ENCODE measurements around the gene LRMDA.

The LRMDA gene

DNA sequence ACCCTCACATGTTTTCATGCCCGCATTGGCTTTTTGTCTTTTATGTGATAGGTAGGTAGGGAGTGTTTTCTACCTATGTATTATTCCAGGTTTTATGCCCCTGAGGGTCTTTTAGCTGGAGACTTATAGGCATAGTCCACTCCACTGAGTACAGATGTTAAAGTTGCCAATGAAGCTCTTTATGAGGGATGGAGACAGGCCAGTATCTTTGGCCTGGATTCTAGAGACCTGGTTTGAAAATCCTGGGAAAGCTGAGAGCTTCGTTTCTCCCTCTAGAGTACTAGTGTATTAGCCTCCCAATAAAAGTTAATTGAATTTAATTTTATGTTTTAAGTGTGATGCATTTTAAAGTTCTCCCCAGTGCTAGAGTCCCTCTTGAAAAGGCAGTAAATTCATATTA lies 854.1 kb downstream of the LRMDA start:
- no peak overlapping the region for H3K4me3 ChIP-seq (ENCODE audit: low read length)
- no peak for TF ChIP-seq ZNF274 (IDR thresholded peaks at IDR 0.05; ENCODE audit: low read depth, low read length)

DNA sequence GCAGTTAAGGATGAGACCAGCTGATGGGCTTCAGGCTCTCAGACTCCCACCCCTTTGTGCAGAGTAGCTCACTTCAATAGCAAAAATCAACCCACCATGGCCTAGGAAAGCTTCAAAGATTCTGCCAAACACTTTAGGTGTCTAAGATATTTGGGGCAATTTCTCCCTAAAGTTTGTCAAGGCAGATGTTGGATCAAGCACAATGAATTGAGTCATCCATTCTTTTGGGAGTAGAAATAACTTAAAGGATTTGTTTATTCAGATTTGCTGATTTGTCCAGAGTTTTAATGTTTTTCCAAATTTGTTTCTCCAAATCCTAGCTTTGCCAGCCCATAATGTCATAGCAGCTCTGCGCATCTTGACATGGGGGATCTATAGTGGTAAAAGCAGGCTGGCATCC lies 855.1 kb downstream of the LRMDA start:
- H3K4me3 ChIP-seq (ENCODE audit: low read length) = no peak overlapping the region
- TF ChIP-seq ZNF274 (IDR thresholded peaks at IDR 0.05; ENCODE audit: low read depth, low read length) = no peak

DNA sequence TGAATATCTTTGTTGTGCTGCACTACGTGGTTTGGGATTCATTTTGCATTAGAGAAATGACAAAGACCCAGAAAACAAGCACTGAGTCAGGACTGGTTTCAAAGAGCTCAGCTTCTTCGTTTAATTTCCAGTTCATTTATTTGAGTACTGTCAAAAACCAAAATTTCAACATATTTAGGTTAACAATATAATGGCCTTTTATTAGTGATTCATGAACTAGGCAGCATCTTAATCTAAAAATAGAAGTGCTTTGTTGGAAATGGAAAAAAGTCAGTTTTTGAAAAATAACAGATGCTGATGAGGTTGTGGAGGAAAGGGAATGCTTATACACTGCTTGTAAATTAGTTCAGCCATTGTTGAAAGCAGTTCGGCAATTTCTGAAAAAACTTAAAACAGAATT lies 856.4 kb downstream of the LRMDA start:
- TF ChIP-seq ZNF274 (IDR thresholded peaks at IDR 0.05; ENCODE audit: low read depth, low read length) = no peak

DNA sequence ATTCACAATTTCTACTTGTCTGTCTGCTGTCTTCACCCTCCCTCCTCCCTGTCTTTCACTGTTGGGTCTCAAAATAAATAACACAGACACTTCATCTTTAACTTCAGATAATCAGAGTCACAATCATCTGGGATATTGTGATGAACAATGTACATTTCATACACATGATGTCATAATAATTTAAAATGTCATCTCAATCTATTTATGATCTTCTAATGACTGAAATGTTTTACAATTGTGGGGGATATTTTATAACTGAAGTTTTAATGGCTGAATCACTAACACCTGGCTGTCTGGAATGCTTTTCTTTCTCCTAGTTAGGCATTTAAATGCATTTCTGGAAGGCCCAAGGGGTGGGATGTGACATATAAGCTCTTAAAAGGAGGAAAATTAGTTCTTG lies 859.8 kb downstream of the LRMDA start:
- H3K4me3 ChIP-seq (ENCODE audit: low read length) = no peak overlapping the region
- no peak for TF ChIP-seq ZNF274 (IDR thresholded peaks at IDR 0.05; ENCODE audit: low read depth, low read length)

More for the DNA sequence above, 856.4 kb downstream of the LRMDA start:
- no peak overlapping the region for H3K4me3 ChIP-seq (ENCODE audit: low read length)

DNA sequence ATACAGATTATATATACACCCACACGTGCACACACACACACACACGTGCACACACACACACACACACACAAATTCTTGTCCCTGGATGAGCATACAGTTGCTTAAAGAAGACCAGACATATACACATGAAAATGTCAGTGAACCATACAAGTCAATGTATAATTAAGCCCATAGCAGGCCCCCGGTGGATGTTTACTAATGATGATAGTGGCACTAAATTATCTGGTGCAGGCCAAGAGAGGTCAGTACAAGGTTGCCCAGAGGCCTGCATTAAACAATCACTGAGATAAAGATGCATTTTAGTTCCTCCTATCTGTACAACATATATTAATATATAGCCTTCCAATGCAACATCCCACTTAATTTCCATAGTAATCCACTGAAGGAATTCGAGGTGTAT lies 860.5 kb downstream of the LRMDA start:
- TF ChIP-seq ZNF274 (IDR thresholded peaks at IDR 0.05; ENCODE audit: low read depth, low read length) = no peak
- no peak overlapping the region for H3K4me3 ChIP-seq (ENCODE audit: low read length)

DNA sequence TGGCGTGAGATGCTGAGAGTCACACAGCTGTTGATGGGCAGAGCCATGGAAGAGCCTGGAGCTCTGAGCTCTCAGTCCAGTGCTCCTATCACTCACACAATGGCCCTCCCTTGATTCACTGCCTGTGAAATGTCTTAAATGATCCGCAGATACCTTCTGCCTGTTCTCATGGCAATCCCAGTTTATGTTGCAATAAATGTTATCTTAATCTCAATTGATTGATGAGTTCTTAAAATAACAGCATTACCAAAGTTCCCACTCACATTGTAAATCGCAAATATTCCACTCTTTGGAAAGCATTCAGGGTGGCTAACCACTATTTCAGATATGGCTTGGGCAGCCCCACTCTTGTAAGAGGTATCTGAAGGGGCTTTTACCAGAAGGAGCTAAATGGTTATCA lies 865.5 kb downstream of the LRMDA start:
- no peak for TF ChIP-seq ZNF274 (IDR thresholded peaks at IDR 0.05; ENCODE audit: low read depth, low read length)
- no peak overlapping the region for H3K4me3 ChIP-seq (ENCODE audit: low read length)

DNA sequence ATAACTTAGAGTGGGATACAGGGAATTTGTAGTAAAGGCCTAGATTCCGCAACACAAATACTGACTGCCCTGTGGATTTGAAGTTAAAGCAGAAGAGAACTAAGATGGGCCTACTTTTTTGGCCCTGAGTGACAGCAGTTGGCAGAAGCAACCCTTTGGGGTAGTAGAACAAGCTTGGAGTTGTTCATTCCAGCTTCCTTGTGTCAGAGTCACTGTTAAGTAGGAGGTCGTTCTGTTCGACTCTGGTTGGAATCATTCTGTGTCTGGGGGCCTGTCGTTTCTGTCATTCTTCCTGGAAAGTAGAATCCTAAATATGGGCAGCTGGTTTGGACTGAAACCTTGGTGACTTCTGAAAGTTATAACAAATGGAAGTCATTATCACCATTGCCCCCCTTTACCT lies 865.9 kb downstream of the LRMDA start:
- no peak overlapping the region for H3K4me3 ChIP-seq (ENCODE audit: low read length)
- no peak for TF ChIP-seq ZNF274 (IDR thresholded peaks at IDR 0.05; ENCODE audit: low read depth, low read length)

DNA sequence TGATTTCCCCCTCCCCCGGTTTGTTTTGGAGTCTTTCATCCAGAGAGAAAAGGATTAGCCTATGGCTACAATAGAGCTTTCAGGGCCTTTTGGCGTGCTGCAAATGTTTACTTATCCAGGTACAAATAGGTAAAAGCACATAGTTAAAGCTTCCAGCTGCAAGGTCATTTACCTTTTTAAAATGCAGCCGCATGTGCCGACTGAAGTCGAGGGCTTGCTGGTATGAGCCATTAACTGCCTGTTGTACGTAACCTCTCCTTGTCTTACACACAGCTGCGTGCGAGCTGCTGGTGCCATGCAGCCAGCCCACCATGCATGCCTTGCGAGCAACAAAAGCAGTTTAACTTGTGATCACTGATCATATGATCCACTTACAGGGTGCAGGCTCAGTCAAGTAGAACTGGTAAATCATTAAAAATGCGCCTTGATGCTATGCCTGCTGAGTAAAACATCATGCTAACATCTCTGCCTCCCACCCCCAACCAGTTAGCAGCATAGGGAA lies 866.4 kb downstream of the LRMDA start:
- TF ChIP-seq ZNF274 (IDR thresholded peaks at IDR 0.05; ENCODE audit: low read depth, low read length) = no peak
- no peak overlapping the region for H3K4me3 ChIP-seq (ENCODE audit: low read length)

DNA sequence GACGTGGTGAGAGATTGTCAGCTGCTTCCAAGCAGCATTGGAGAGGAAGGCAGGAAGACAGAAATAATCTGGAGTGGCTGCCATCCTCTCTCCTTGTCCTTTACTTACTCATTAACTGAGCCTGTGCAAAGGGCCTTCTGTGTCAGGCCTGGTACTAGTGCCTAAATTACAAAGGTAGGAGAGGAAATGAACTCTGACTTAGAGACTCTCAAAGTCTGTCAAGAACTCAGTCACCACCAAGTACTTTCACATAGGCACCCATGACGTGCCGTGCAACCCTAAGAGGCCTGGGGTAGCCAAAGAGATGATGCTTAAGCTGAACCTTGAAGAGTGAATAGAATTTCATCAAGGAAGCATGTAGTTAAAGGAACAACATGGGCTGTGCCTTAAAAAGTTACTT lies 866.9 kb downstream of the LRMDA start:
- no peak overlapping the region for H3K4me3 ChIP-seq (ENCODE audit: low read length)
- TF ChIP-seq ZNF274 (IDR thresholded peaks at IDR 0.05; ENCODE audit: low read depth, low read length) = no peak

DNA sequence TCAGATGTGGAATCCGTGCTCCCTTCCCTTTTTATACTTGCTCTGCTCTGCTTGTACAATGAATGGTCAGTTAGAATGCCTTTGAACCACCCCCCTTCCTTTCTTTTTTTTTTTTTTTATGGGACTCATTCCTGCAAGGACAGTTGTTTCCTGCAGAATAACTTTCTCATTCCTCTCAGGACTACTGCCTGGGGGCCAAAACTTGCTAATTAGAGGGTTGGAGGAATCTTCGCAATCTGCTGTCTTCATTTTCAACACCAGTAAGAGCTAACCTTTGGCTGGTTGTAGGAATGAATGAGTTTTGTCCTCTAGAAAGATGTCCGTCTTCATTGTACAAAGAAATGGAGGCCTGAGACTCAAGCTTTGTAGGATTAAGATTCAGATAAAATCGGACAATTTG lies 868.1 kb downstream of the LRMDA start:
- no peak for TF ChIP-seq ZNF274 (IDR thresholded peaks at IDR 0.05; ENCODE audit: low read depth, low read length)
- no peak overlapping the region for H3K4me3 ChIP-seq (ENCODE audit: low read length)

DNA sequence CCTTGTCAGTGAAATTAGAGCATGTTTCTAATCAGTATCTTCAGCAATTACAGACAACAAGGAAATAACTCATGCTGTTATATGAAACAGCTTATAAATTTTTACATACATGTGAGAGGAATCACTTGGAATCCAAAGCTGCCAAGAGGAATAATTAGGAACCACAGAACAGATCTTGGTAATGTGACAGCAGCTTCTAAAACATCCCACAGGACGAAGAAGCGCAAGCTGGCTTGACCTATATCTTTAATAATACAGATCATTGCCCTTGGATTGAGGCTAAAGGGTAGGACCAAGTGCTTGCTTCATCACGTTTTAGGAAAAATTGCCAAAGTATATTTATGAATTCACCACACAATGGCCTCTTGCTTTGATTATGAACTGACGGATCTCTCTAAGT lies 869.8 kb downstream of the LRMDA start:
- TF ChIP-seq ZNF274 (IDR thresholded peaks at IDR 0.05; ENCODE audit: low read depth, low read length) = no peak

DNA sequence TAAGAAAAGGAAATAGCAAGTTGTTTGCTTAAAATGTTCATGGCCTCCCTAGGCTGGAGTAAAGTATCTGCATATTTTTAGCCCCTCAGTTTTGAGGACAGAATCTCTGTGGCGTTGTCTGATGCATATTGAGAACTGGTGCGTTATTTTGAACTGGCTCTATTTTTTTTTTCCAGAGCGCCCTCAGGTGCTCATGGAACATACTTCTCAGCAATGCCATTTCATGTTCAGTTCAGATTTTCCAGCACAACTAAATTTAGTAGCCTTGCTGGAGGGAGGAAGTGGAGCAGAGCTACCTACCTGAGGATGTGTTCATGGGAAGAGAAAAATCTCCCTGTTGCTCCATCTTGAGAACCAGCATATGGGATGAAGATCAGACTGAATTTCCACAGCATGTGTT lies 870.5 kb downstream of the LRMDA start:
- H3K4me3 ChIP-seq (ENCODE audit: low read length) = no peak overlapping the region
- no peak for TF ChIP-seq ZNF274 (IDR thresholded peaks at IDR 0.05; ENCODE audit: low read depth, low read length)

More for the DNA sequence above, 869.8 kb downstream of the LRMDA start:
- no peak overlapping the region for H3K4me3 ChIP-seq (ENCODE audit: low read length)

DNA sequence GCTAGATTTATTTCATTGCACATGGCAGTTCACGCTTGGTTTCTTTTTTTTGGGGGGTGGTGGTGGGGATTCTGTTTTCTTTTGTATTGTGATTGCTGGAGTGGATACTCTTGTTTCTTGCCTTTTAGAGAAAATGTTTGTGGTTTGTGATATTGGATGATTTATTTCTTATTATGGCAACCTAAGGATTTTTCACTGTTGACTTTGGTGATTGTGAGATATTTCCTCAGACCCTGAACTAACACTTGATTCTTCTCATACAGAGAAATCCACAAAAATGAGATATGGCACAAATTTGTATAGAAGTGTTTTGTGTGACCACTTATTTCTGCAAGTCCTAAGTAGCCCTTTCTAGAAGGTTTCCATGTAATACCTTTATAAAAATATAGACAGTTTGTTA lies 871.1 kb downstream of the LRMDA start:
- TF ChIP-seq ZNF274 (IDR thresholded peaks at IDR 0.05; ENCODE audit: low read depth, low read length) = no peak
- no peak overlapping the region for H3K4me3 ChIP-seq (ENCODE audit: low read length)

DNA sequence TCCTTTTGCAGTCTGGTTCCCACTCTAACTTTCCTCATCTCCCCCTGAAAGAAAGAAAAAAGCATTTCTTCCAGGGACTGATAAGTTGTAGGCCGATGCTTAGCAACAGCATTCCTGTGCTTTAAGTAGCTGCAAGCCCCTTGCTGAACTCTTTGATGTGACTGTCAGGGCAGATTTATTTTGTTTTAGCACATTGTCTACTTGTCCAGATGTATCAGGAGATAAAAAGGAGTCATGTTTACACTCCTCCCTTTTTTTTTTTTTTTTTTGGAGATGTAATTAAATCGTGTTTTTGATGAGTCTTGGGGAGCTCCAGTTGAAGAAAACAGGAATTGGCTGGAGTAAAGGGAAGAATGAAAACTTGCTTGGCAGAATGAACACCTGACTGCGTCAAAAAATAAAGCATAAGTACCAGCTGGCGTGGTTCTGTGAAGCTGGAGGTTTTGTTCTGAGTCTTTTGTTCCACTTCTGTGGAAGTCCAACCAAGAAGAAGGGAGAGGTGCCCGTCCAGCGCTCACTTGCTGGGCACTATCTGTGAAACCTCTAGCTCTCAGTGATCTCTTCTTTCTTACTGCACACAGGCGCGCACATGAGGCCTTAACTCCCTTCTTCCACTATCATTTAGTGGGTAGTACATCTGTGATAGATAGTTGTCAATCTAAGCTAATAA lies 871.7 kb downstream of the LRMDA start:
- no peak overlapping the region for H3K4me3 ChIP-seq (ENCODE audit: low read length)
- TF ChIP-seq ZNF274 (IDR thresholded peaks at IDR 0.05; ENCODE audit: low read depth, low read length) = no peak

DNA sequence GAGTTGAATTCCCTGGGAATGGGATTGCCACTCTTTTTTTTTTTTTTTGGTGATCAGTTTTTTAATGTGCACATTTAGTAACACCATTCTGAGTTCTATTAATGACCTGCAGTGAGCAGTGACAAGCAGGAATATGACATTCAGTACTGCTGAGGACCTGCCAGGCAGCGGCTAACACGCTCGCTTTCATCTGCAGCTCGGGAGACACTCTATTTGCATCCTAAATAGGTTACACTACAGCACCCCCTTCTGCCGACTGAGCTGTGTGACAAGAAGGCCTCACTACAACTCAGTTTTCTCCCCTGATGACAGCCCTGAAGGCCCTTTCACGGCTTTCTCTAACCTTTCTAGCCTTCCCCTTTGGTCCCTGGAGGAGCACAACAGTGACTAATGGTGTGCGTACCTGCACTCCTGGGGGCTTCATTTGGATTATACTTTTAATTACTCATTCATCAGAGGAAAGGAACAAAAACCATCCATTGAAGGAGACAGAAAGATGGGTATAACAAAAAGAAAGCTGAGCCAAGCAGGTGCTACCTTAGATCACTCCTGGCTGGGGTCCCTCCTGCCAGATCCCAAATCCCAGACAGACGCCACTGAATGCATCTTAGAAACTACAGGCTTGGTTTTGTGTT lies 872.4 kb downstream of the LRMDA start:
- no peak for TF ChIP-seq ZNF274 (IDR thresholded peaks at IDR 0.05; ENCODE audit: low read depth, low read length)

More for the DNA sequence above, 872.4 kb downstream of the LRMDA start:
- H3K4me3 ChIP-seq (ENCODE audit: low read length) = no peak overlapping the region

Data from GM08714 (cell line).